HG03135 (cell line): ENCODE results near the gene CRABP1.
"Not testable (repeated sequence)": the region's sequence is repeated elsewhere in the genome, so short reads cannot be mapped to it uniquely, and the experiment has no call there.

Source experiments
- ATAC-seq: cut with Tn5 transposase; IDR thresholded peaks from one replicate; pipeline ENCODE4 v1.9.1; 2021; ENCODE audit warnings: mild to moderate bottlenecking, moderate library complexity; ENCODE audit not compliant: unreplicated experiment

The CRABP1 gene

DNA sequence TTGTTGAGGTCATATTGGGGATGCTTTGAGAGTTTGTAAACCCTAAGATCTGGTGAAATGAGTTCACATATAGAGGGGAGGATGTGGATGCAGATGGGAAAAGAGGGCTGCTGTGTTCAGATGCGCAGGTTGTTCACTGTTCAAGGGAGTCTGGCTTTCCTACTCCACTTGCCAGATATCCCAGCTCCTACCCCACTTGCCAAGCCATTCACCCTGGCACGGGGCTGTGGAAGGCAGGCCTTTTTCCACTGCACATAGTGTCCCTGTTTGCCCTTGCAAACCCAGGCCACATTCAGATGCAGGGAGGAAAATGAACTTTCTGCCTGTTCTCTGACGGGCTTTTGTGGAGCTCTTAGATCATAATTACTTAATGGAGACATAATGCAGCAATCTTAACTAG, 29.0 kb downstream of the CRABP1 start:
- no peak for ATAC-seq

GRCh38 chr15:78370013-78370412, 29.9 kb downstream of the CRABP1 start:
- no peak for ATAC-seq

GRCh38 chr15:78372880-78373279, 32.7 kb downstream of the CRABP1 start:
- ATAC-seq = no peak

DNA sequence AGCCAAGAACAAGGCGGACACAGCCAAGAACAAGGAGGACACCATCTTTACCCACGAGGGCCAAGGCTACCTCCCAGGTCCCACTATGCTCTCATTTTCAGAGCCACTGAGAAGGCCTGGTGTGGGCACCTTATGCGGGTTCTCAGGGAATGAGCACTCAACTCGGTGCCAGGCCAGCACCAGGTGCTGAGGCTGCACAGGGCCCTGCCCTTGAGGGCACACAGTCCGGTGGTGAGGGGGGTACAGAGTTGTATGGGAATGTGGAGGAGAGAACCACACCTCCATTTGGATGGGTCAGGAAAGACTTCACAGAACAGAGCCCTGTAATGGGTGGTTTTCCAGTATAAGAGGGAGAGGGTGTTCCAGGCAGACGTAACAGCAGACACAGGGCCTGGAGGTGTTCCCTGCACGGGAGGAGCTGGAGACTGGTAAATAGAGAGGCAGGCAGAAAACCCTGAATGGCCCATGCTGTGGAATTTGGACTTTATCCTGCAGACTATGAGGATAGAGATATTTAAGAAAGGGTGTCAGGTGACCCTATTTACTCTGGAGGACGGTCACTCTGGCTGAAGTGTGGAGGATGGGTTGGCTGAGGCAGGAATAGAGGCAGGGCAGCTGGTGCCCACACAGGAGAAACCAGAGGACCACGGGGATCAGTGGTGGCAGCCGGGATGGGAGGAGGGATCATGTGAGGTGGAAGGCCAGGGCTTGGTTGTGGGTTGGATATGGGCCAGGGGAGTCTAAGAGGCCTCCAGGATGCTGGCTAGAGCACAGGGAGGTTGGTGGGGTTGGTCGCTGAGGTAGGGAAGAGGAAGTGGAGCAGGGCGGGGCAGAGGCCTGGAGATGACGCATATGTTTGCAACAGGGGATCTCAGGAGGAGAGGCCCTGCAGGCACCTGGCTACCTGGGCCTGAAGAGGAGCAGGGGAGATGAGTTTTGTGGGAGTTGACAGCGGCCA, 34.6 kb downstream of the CRABP1 start:
- ATAC-seq = no peak

DNA sequence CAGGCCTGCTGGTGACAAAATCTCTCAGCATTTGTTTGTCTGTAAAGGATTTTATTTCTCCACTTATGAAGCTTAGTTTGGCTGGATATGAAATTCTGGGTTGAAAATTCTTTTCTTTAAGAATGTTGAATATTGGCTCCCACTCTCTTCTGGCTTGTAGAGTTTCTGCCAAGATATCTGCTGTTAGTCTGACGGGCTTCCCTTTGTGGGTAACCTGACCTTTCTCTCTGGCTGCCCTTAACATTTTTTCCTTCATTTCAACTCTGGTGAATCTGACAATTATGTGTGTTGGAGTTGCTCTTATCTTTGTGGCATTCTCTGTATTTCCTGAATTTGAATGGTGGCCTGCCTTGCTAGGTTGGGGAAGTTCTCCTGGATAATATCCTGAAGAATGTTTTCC, 40.0 kb downstream of the CRABP1 start:
- not testable (repeated sequence) for ATAC-seq

DNA sequence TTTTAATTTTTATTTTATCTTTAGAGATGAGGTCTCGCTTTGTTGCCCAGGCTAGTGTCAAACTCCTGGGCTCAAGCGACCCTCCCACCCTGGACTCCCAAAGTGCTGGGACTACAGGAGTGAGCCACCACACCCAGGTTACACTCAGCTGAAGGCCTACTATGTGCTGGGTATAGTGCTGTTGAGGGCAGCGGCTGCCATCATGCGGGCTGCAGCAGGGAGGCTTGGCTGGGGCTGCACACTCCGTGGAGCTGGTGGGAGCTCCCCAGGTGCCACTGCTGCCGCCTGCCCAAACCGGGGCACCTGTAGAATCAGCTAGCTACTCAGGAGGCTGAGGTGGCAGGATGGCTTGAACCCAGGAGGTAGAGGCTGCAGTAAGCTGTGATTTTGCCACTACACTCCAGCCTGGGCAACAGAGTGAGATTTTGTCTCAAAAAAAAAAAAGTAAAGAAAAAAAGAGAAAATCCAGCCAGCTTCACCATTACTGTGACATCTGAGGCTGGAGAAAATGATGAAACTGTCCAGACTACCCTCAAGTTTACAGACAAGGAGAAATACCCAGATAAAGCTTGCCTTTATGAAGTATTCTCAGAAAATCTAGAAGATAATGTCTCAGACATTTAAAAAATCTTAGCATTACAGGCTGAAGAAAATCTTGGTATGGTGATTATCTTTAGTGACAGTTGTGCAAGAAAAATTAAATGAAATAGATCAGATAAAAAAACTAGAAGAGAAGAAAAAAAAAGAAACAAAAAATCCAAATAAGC, 42.1 kb downstream of the CRABP1 start:
- ATAC-seq = no peak

GRCh38 chr15:78384651-78385050, 44.5 kb downstream of the CRABP1 start:
- no peak for ATAC-seq

DNA sequence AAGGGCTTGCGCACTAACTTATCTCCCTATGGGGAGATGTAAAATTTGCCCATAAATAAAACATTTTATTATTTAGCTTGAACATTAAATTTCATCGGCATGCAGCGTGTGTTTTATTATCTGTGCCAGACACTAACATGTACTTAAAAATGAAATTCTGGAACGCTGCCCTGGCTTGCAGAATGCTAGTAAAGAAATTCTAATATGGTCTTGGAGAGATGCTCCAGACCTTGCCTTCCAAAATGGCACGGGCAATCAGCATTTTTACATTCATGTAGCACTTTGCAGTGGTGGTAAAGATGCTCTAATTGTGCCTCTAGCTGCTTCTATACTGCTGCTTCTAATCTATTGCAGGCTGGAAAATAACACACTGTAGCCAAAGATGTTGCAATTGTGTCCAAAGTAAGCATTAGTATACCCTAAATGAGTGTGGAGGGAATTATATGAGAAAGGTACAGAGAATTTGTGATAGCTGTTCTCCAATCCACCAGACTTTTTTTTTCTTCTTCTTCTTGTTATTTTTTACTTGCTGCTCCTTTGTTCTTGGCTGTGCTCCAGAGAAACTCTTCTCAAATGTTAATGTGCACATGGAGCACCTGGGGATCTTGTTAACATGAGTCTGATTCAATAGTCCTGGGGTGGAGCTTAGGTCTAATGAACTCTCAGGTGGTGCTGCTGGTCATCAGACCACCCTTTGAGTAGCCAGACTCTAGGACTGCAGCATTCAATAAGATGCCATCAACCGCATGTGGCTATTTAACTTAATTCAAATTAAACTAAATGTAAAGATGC, 47.3 kb downstream of the CRABP1 start:
- no peak for ATAC-seq

DNA sequence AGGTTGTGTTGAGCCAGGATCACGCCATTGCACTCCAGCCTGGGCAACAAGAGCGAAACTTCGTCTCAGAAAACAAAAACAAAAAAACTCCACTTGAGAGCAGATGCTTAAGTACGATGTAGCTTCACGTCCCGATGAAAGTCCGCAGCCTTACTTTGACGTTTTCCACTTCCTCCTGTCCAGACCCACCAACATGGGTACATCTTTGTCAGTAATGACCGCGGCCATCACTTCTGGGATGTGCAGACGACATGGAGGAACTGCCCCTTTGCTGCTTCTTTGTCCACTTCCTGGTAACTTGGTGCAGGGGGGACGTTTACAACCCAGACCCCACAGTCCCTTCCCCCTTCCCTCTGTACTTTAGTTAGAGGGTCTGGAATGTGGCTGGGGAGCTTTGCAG, 48.7 kb downstream of the CRABP1 start:
- ATAC-seq = no peak

GRCh38 chr15:78389322-78389721, 49.2 kb downstream of the CRABP1 start:
- no peak for ATAC-seq

DNA sequence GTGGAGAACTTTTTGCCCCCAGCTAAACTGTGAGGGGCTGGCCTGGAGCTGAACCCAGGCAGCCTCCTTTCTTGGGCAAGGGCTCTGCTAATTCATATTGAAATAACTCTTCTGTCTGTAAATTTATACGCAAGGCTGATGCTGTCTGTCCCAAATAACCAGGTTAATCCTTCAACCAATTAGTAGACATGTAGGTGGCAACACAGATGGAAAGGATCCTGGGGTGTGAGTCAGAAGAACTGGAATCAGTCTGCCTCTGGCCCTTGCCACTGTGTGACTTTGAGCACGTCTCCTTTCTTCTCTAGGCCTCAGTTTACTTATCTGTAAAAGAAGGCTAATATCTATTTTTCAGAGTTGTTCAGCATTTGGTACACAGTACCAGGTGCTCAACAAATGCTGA, 49.6 kb downstream of the CRABP1 start:
- no peak for ATAC-seq

- no peak for ATAC-seq
Observed at GRCh38 chr15:78390242-78390641, 50.1 kb downstream of the CRABP1 start.

DNA sequence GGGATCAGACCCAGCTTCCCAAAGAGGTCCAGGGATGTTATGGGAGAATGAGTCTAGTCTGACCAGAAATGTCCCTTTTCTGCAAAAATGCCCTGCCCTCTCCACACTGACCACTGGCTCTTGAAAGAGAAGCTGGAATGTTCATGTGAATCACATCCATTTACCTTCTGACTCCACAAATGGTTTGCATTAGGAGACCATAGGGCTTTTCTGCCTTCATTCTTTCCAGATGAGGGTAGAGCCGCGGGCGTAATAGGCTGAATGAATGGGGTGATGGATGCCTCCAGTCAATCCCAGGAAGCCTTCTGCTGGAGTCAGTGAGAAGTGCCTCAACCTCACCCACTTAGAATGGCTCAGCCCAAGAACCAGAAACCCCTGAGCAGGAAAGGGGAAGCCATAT, 50.7 kb downstream of the CRABP1 start:
- no peak for ATAC-seq

DNA sequence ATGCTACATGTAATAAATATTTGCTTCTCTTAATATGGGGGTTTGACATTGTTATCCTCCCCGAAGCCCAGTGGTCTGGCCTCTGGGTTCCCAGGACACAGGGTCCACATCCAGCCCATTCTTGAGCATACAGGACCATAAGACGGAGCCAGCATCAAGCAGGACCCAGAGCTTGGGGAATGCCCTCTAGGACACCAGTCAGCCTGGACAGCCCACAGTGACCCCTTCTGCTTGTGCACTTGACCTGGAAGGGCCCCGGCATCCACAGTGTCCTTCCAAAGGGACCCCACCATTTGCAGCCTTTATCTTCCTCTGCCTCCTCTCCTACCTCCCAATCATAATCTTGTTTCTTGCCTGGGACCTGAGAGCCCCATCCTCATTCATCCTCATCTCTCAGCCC, 51.6 kb downstream of the CRABP1 start:
- ATAC-seq = no peak

- ATAC-seq = no peak
Observed at GRCh38 chr15:78392430-78392829, 52.3 kb downstream of the CRABP1 start.

DNA sequence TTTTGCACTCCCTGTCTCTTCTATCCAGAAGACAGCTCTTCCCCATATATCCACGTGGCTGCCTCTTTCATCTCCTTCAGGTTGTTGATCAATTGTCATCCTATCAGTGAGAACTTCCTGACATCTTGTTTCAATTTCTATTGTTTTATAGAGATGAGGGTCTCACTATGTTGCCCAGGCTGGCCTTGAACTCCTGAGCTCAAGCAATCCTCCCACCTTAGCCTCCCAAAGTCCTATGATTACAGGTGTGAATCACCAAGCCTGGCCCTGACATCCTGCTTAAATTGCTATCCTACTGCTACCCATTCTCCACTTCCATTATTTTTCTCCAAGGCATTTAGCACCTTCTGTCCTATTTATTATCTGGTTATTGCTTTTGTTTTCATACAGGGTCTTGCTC, 53.0 kb downstream of the CRABP1 start:
- ATAC-seq = no peak

- ATAC-seq = no peak
Observed at GRCh38 chr15:78394026-78394425, 53.9 kb downstream of the CRABP1 start.

DNA sequence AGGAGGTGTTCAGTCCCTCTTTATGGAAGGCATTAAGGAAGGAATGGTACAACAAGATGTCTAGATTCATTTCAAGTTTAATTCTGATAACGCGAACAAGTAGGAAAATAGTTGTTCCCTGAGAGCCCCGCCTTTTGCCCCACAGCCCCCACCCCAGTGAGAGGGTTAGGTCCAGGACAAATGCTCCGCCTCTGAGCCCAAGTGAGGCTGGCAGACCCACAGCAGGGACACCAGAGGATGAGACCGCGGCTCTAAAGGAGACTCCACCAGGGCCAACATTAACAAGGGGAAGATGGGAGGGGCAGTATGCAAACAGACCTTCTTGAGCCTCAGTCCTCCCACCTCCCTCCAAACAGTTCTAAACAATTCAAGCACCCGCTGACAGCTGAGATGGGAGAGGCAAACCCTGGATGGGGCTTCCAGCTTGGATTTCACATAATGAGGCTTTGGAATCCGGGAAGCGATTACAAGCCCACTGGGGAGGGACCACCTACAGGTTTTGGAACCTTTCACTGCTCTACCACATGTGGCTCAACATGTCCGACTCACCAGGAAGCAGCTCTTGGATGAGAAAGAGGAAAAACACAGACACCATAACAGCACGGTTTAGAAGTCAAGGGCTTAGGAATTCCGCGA, 54.9 kb downstream of the CRABP1 start:
- ATAC-seq = no peak

DNA sequence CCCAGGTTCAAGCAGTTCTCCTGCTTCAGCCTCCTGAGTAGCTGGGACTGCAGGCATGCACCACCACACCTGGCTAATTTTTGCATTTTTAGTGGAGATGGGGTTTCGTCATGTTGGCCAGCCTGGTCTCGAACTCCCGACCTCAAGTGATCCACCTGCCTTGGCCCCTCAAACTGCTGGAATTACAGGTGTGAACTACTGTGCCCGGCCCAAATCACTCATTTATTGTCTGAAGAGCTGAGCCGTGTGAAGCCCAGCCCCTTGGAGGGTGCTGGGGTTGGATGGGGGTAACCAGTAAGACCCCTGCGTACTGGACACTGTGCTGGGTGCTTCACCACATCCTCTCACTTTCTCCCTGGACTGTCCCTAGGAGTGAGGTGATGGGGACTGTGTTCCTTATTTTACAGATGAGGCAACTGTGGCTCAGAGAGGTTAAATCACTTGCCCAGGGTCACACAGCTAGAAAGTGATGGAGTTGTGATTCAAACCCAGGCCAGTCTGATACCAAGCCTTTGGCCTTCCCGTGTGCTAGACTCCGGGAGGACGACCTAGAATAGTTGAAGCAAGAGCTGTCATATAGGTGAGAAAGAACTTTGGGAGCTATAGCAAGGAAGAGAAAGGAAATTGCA, 56.1 kb downstream of the CRABP1 start:
- no peak for ATAC-seq

DNA sequence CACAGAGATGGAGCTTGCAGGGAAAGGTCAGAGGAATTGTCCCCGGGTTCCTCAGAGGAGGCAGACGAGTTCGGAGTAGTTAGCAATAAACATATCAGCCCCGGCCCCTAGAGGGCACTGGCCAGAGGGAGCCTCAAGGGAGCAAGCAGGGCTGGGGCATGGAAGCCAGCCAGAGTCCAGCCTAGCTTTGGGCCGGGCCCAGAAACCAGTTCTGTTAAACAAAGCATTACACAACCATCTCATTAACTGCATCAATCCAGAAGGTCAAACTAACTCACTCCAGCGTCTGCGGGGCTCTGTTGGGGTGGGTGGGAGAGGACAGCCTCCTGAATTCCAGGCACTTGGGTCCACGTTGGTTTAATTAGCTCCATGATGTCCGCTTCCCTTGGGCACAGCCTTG, 56.8 kb downstream of the CRABP1 start:
- ATAC-seq = no peak
